Neural progenitor cell (in vitro differentiated cells): ENCODE results near the gene CA14. TPM values are rescaled to one million over a fixed set of nuclear protein-coding genes. Genes with fewer than 3 reads are reported as not detected.

ENCODE experiments used
- DNase-seq: peaks from one replicate; pipeline ENCODE4 v3.0.0-alpha.2; 2016; ENCODE audit warnings: low spot score
- H2AFZ ChIP-seq: fragments of 200-600 bp; sonication (generic); replicated peaks from 2 replicates; pipeline ENCODE4 v1.6.1; 2016; ENCODE audit warnings: antibody characterized with exemption
- H3F3A ChIP-seq: fragments of 200-600 bp; sonication (generic); 2 replicates; pipeline ENCODE4 v1.6.1; 2016; ENCODE audit warnings: antibody characterized with exemption, low read depth
- H3K27ac ChIP-seq: fragments of 200-600 bp; sonication (generic); 2 replicates; pipeline ENCODE4 v1.5.1; 2016; ENCODE audit warnings: mild to moderate bottlenecking
- H3K27me3 ChIP-seq: fragments of 200-600 bp; sonication (generic); 2 replicates; pipeline ENCODE4 v1.6.1; 2016; ENCODE audit warnings: mild to moderate bottlenecking, moderate library complexity
- H3K36me3 ChIP-seq: fragments of 200-600 bp; sonication (generic); 2 replicates; pipeline ENCODE4 v1.5.1; 2016
- H3K4me1 ChIP-seq: fragments of 200-600 bp; sonication (generic); 2 replicates; pipeline ENCODE4 v1.6.1; 2016; ENCODE audit warnings: mixed run types
- H3K4me2 ChIP-seq: fragments of 200-600 bp; sonication (generic); 2 replicates; pipeline ENCODE4 v1.6.1; 2016
- H3K4me3 ChIP-seq: fragments of 200-600 bp; sonication (generic); 2 replicates; pipeline ENCODE4 v1.5.1; 2016
- H3K79me2 ChIP-seq: fragments of 200-600 bp; sonication (generic); 2 replicates; pipeline ENCODE4 v1.6.1; 2016; ENCODE audit warnings: low read depth
- H3K9ac ChIP-seq: fragments of 200-600 bp; sonication (generic); 2 replicates; pipeline ENCODE4 v1.6.1; 2016
- H3K9me3 ChIP-seq: fragments of 200-600 bp; sonication (generic); 2 replicates; pipeline ENCODE4 v1.5.1; 2016; ENCODE audit warnings: low read depth
- H4K20me1 ChIP-seq: fragments of 200-600 bp; sonication (generic); 2 replicates; pipeline ENCODE4 v1.6.1; 2016; ENCODE audit warnings: low read depth
- H3K27ac Mint-ChIP-seq: 3 replicates; pipeline ENCODE4 v1.8.0; 2021; ENCODE audit warnings: mixed read lengths
- H3K27me3 Mint-ChIP-seq: 2 replicates; pipeline ENCODE4 v1.8.0; 2022; ENCODE audit warnings: low read depth, mild to moderate bottlenecking, inconsistent platforms, moderate library complexity, mixed read lengths; ENCODE audit not compliant: insufficient read depth
- H3K36me3 Mint-ChIP-seq: 3 replicates; pipeline ENCODE4 v1.8.0; 2021; ENCODE audit warnings: mixed read lengths
- H3K4me1 Mint-ChIP-seq: 3 replicates; pipeline ENCODE4 v1.8.0; 2021; ENCODE audit warnings: mixed read lengths
- H3K4me3 Mint-ChIP-seq: 3 replicates; pipeline ENCODE4 v1.8.0; 2021; ENCODE audit warnings: mild to moderate bottlenecking, moderate library complexity, mixed read lengths
- H3K9me3 Mint-ChIP-seq: 3 replicates; pipeline ENCODE4 v1.8.0; 2020; ENCODE audit warnings: mixed read lengths
- CTCF ChIP-seq: fragments of 200-600 bp; sonication (generic); IDR thresholded peaks from 2 replicates; pipeline ENCODE4 v1.5.1; 2017; ENCODE audit warnings: antibody characterized with exemption, mild to moderate bottlenecking
- EZH2 ChIP-seq: fragments of 200-600 bp; sonication (generic); IDR thresholded peaks from 2 replicates; pipeline ENCODE4 v1.6.1; 2017; ENCODE audit warnings: antibody characterized with exemption, mild to moderate bottlenecking, moderate library complexity
- EZH2phosphoT487 ChIP-seq: fragments of 200-600 bp; sonication (generic); IDR thresholded peaks from 2 replicates; pipeline ENCODE4 v1.6.1; 2017; ENCODE audit warnings: antibody characterized with exemption
- total RNA-seq: library from RNA; depleted of rRNA; stranded (reverse); fragments of >200 nt; gene quantifications from 2 replicates; pipeline ENCODE4 v1.2.3, GENCODE V29; 2015; ENCODE audit warnings: low replicate concordance

The CA14 gene
- total RNA-seq, 1 donor from 2014 or later, result 56.4 TPM

GRCh38 chr1:150282558-150282958 lies 25.0 kb downstream of the CA14 start:
- H2AFZ ChIP-seq, result peak overlapping the region; percentile 74
- H3F3A ChIP-seq, result peaks cover 16% of the 10 kb centered on the region
- Mint-ChIP-seq H3K4me1 (peaks cover 34% of the 10 kb centered on the region), H3K27me3 (peaks cover 11% of the 10 kb centered on the region), H3K27ac (peak overlapping the region; percentile 47), H3K9me3 (no peaks in the 10 kb centered on the region), H3K36me3 (peaks cover 24% of the 10 kb centered on the region), H3K4me3 (peak overlapping the region; percentile 93)
- no peaks in the 10 kb centered on the region for H3K9me3 ChIP-seq
- H3K27me3 ChIP-seq, result peaks cover 10% of the 10 kb centered on the region
- H3K36me3 ChIP-seq, result no peaks in the 10 kb centered on the region
- TF ChIP-seq EZH2phosphoT487 (no peak), CTCF (no peak), EZH2 (no peak)
- H3K79me2 ChIP-seq, result peaks cover 8% of the 10 kb centered on the region
- H3K9ac ChIP-seq, result no peak overlapping the region
- H3K4me2 ChIP-seq, result peak overlapping the region; percentile 95
- peak overlapping the region; percentile 71 for H3K4me3 ChIP-seq
- no peak overlapping the region for H3K27ac ChIP-seq
- no peak for DNase-seq
- H3K4me1 ChIP-seq, result peaks cover 12% of the 10 kb centered on the region
- H4K20me1 ChIP-seq, result no peaks in the 10 kb centered on the region

DNA sequence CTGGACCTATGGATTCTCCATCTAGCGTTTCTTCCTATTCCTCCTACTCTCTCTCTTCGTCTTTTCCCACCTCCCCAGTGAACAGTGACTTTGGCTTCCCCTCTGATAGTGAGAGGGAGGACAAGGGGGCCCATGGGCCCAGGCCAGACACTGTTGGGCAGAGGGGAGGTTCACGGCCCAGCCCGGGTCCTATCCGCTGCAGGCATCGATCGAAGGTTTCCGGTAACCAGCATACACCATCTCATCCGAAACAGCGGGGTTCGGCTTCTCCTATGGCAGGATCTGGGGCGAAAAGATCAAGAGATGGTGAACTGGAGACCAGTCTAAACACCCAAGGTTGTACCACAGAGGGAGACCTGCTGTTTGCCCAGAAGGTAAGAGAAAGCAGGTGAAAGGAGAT lies 25.7 kb downstream of the CA14 start:
- Histone ChIP-seq H3K4me2 (peak overlapping the region; percentile 95), H2AFZ (no peak overlapping the region), H3K36me3 (no peaks in the 10 kb centered on the region), H3K4me1 (peaks cover 12% of the 10 kb centered on the region), H4K20me1 (no peaks in the 10 kb centered on the region), H3K79me2 (peaks cover 8% of the 10 kb centered on the region), H3K4me3 (peak overlapping the region; percentile 71), H3K9me3 (no peaks in the 10 kb centered on the region), H3K27me3 (peaks cover 10% of the 10 kb centered on the region), H3F3A (peaks cover 16% of the 10 kb centered on the region), H3K27ac (no peak overlapping the region), H3K9ac (no peak overlapping the region)
- H3K4me3 Mint-ChIP-seq, result peak overlapping the region; percentile 93
- H3K36me3 Mint-ChIP-seq, result peaks cover 24% of the 10 kb centered on the region
- TF ChIP-seq CTCF (no peak), EZH2 (no peak), EZH2phosphoT487 (no peak)
- no peaks in the 10 kb centered on the region for H3K9me3 Mint-ChIP-seq
- H3K27me3 Mint-ChIP-seq, result peaks cover 11% of the 10 kb centered on the region
- peaks cover 34% of the 10 kb centered on the region for H3K4me1 Mint-ChIP-seq
- H3K27ac Mint-ChIP-seq, result no peak overlapping the region
- DNase-seq, result no peak

DNA sequence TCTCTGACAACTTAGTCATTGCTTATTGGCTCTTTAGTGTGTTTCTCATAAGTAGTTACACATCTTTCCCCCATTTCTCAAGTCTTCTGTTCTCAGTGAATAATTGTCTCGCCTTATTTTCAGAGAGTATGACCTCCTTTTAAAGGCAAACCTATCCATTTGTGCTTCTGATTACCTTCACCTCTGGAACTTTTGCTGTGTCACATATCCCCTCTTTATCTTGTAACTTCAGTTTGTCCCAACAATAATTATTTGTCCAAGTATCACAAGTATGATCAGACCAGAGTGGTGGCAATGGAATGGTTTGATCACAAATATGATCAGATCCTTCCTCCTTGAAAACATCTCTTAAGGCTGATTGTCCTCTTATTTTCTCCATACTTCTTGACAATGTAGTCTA lies 30.8 kb downstream of the CA14 start:
- no peak for TF ChIP-seq EZH2
- TF ChIP-seq CTCF, result no peak
- no peak for TF ChIP-seq EZH2phosphoT487
- H3K79me2 ChIP-seq, result peaks cover 3% of the 10 kb centered on the region
- H3K4me3 ChIP-seq, result no peak overlapping the region
- no peak overlapping the region for H3K4me2 ChIP-seq
- Mint-ChIP-seq H3K4me3 (no peak overlapping the region), H3K4me1 (peaks cover 15% of the 10 kb centered on the region), H3K27ac (no peak overlapping the region), H3K36me3 (peaks cover 15% of the 10 kb centered on the region), H3K9me3 (no peaks in the 10 kb centered on the region), H3K27me3 (peaks cover 7% of the 10 kb centered on the region)
- no peak overlapping the region for H3K9ac ChIP-seq
- no peak overlapping the region for H3K27ac ChIP-seq
- no peaks in the 10 kb centered on the region for H3K36me3 ChIP-seq
- DNase-seq, result no peak
- peaks cover 14% of the 10 kb centered on the region for H3F3A ChIP-seq
- peaks cover 4% of the 10 kb centered on the region for H3K27me3 ChIP-seq
- H3K4me1 ChIP-seq, result peaks cover 2% of the 10 kb centered on the region
- no peak overlapping the region for H2AFZ ChIP-seq
- no peaks in the 10 kb centered on the region for H3K9me3 ChIP-seq
- no peaks in the 10 kb centered on the region for H4K20me1 ChIP-seq
